Neural cell (in vitro differentiated cells): ENCODE measurements around the gene LBH. TPM values are rescaled to one million over a fixed set of nuclear protein-coding genes. Genes with fewer than 3 reads are reported as not detected.

Experiments used
- H2AFZ ChIP-seq: fragments of 200-600, 300-800 bp; sonication (generic), shearing (Covaris generic); 2 replicates; pipeline ENCODE4 v1.6.0; 2014; ENCODE audit warnings: low read depth, mild to moderate bottlenecking, antibody characterized with exemption, low read length, moderate library complexity
- H3F3A ChIP-seq: fragments of 200-600 bp; shearing (Covaris generic); 2 replicates; pipeline ENCODE4 v1.6.1; 2016; ENCODE audit warnings: mild to moderate bottlenecking, moderate library complexity, mixed read lengths, antibody characterized with exemption, low read length; ENCODE audit not compliant: insufficient read depth, poor library complexity, severe bottlenecking
- H3K27ac ChIP-seq: fragments of 200-600, 300-800 bp; sonication (generic), shearing (Covaris generic); 2 replicates; pipeline ENCODE4 v1.5.1; 2014; ENCODE audit warnings: mild to moderate bottlenecking, low read length, moderate library complexity
- H3K27me3 ChIP-seq: fragments of 300-800, 200-600 bp; sonication (generic), shearing (Covaris generic); 2 replicates; pipeline ENCODE4 v1.6.0; 2014; ENCODE audit warnings: mild to moderate bottlenecking, low read depth, low read length, moderate library complexity; ENCODE audit not compliant: insufficient read depth
- H3K36me3 ChIP-seq: fragments of 300-800, 200-600 bp; sonication (generic), shearing (Covaris generic); 2 replicates; pipeline ENCODE4 v1.5.1; 2014; ENCODE audit warnings: mild to moderate bottlenecking, antibody characterized with exemption, low read length, moderate library complexity; ENCODE audit not compliant: insufficient read depth
- H3K4me2 ChIP-seq: fragments of 300-800, 200-600 bp; sonication (generic), shearing (Covaris generic); 2 replicates; pipeline ENCODE4 v1.6.0; 2014; ENCODE audit warnings: mild to moderate bottlenecking, low read length
- H3K4me3 ChIP-seq: fragments of 300-800, 200-600 bp; sonication (generic), shearing (Covaris generic); 2 replicates; pipeline ENCODE4 v1.5.1; 2014; ENCODE audit warnings: mild to moderate bottlenecking, low read length, moderate library complexity
- H3K79me2 ChIP-seq: fragments of 200-600 bp; shearing (Covaris generic); replicated peaks from 2 replicates; pipeline ENCODE4 v1.6.0; 2014; ENCODE audit warnings: mild to moderate bottlenecking, low read length, moderate library complexity; ENCODE audit not compliant: insufficient read depth
- H3K9ac ChIP-seq: fragments of 300-800, 200-600 bp; sonication (generic), shearing (Covaris generic); 2 replicates; pipeline ENCODE4 v1.6.1; 2016; ENCODE audit warnings: mild to moderate bottlenecking, low read length, mixed read lengths
- H3K9me2 ChIP-seq: fragments of 200-600 bp; shearing (Covaris generic); 2 replicates; pipeline ENCODE4 v1.6.1; 2016; ENCODE audit warnings: mild to moderate bottlenecking, low read length, mixed read lengths; ENCODE audit not compliant: insufficient read depth
- H3K9me3 ChIP-seq: fragments of 200-600, 300-800 bp; sonication (generic), shearing (Covaris generic); 2 replicates; pipeline ENCODE4 v1.6.1; 2016; ENCODE audit warnings: mild to moderate bottlenecking, mixed run types, low read length, moderate library complexity, mixed read lengths
- H4K20me1 ChIP-seq: fragments of 200-600 bp; shearing (Covaris generic); 2 replicates; pipeline ENCODE4 v1.6.1; 2016; ENCODE audit warnings: mild to moderate bottlenecking, mixed run types; ENCODE audit not compliant: insufficient read depth
- CTCF ChIP-seq: fragments of 450-650 bp; IDR thresholded peaks from 2 replicates; pipeline ENCODE4 v1.5.1; 2014; ENCODE audit warnings: antibody characterized with exemption, mild to moderate bottlenecking, moderate library complexity; ENCODE audit not compliant: poor library complexity, severe bottlenecking
- EP300 ChIP-seq: fragments of 450-650 bp; conservative IDR thresholded peaks from 2 replicates; pipeline ENCODE4 v1.6.1; 2014; ENCODE audit warnings: antibody characterized with exemption, mild to moderate bottlenecking, moderate library complexity; ENCODE audit not compliant: poor library complexity, severe bottlenecking
- EZH2 ChIP-seq: fragments of 200-600, 300-800 bp; shearing (Covaris generic), sonication (generic); IDR thresholded peaks from 2 replicates; pipeline ENCODE4 v1.6.1; 2014; ENCODE audit warnings: antibody characterized with exemption, low read length, borderline replicate concordance, mild to moderate bottlenecking; ENCODE audit not compliant: insufficient read depth, poor library complexity, severe bottlenecking
- MXI1 ChIP-seq: fragments of 450-650 bp; conservative IDR thresholded peaks from 2 replicates; pipeline ENCODE4 v1.6.1; 2014; ENCODE audit warnings: antibody characterized with exemption, mild to moderate bottlenecking; ENCODE audit not compliant: poor library complexity, severe bottlenecking
- POLR2AphosphoS5 ChIP-seq: IDR thresholded peaks from 2 replicates; pipeline ENCODE4 v1.6.1; 2012
- RAD21 ChIP-seq: fragments of 450-650 bp; conservative IDR thresholded peaks from 2 replicates; pipeline ENCODE4 v1.6.1; 2014; ENCODE audit warnings: antibody characterized with exemption, mild to moderate bottlenecking, moderate library complexity
- REST ChIP-seq: IDR thresholded peaks from 2 replicates; pipeline ENCODE4 v1.6.1; 2012; ENCODE audit warnings: borderline replicate concordance
- SMC3 ChIP-seq: fragments of 450-650 bp; conservative IDR thresholded peaks from 2 replicates; pipeline ENCODE4 v1.6.1; 2014; ENCODE audit warnings: antibody characterized with exemption, mild to moderate bottlenecking, moderate library complexity; ENCODE audit not compliant: poor library complexity
- TAF1 ChIP-seq: IDR thresholded peaks from 2 replicates; pipeline ENCODE4 v1.6.1; 2012; ENCODE audit warnings: low read depth
- polyA plus RNA-seq: library from polyadenylated mRNA; depleted of rRNA; stranded (reverse); fragments of >200 nt; gene quantifications from 2 replicates; pipeline ENCODE4 v1.2.3, GENCODE V29; 2014

The LBH gene
- polyA plus RNA-seq, 1 donor from 2014 or later, result 345 TPM

GRCh38 chr2:30252723-30253701 lies 21.7 kb downstream of the LBH start:
- Histone ChIP-seq H4K20me1 (peaks cover 18% of the 10 kb centered on the region), H3K4me3 (peak overlapping the region; percentile 23), H3K27me3 (no peaks in the 10 kb centered on the region), H3K9ac (no peak overlapping the region), H3K27ac (no peak overlapping the region), H3F3A (no peaks in the 10 kb centered on the region), H3K9me2 (no peaks in the 10 kb centered on the region), H3K36me3 (peaks cover 4% of the 10 kb centered on the region), H3K9me3 (no peaks in the 10 kb centered on the region), H2AFZ (no peak overlapping the region), H3K4me2 (no peak overlapping the region), H3K79me2 (peaks cover 51% of the 10 kb centered on the region)
- TF ChIP-seq POLR2AphosphoS5, result no peak
- no peak for TF ChIP-seq CTCF
- no peak for TF ChIP-seq REST
- TF ChIP-seq MXI1, result no peak
- TF ChIP-seq SMC3, result no peak
- TF ChIP-seq EZH2, result no peak
- TF ChIP-seq EP300, result no peak
- no peak for TF ChIP-seq RAD21
- TF ChIP-seq TAF1, result no peak

GRCh38 chr2:30253873-30254684 lies 22.7 kb downstream of the LBH start:
- H3K79me2 ChIP-seq, result peaks cover 40% of the 10 kb centered on the region
- peaks cover 18% of the 10 kb centered on the region for H4K20me1 ChIP-seq
- no peak overlapping the region for H3K9ac ChIP-seq
- no peak overlapping the region for H3K4me2 ChIP-seq
- H3K36me3 ChIP-seq, result peaks cover 4% of the 10 kb centered on the region
- no peaks in the 10 kb centered on the region for H3K27me3 ChIP-seq
- no peaks in the 10 kb centered on the region for H3K9me3 ChIP-seq
- no peaks in the 10 kb centered on the region for H3F3A ChIP-seq
- H2AFZ ChIP-seq, result no peak overlapping the region
- H3K4me3 ChIP-seq, result no peak overlapping the region
- no peaks in the 10 kb centered on the region for H3K9me2 ChIP-seq
- no peak for TF ChIP-seq MXI1
- no peak for TF ChIP-seq POLR2AphosphoS5
- H3K27ac ChIP-seq, result no peak overlapping the region
